Measurements from ENCODE around the gene ITGB2.

- TF ChIP-seq, protein P1, sequence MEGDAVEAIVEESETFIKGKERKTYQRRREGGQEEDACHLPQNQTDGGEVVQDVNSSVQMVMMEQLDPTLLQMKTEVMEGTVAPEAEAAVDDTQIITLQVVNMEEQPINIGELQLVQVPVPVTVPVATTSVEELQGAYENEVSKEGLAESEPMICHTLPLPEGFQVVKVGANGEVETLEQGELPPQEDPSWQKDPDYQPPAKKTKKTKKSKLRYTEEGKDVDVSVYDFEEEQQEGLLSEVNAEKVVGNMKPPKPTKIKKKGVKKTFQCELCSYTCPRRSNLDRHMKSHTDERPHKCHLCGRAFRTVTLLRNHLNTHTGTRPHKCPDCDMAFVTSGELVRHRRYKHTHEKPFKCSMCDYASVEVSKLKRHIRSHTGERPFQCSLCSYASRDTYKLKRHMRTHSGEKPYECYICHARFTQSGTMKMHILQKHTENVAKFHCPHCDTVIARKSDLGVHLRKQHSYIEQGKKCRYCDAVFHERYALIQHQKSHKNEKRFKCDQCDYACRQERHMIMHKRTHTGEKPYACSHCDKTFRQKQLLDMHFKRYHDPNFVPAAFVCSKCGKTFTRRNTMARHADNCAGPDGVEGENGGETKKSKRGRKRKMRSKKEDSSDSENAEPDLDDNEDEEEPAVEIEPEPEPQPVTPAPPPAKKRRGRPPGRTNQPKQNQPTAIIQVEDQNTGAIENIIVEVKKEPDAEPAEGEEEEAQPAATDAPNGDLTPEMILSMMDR (IDR thresholded peaks at IDR 0.05; ENCODE audit: low read depth, low read length) = no peak
- TF ChIP-seq POLR2A (IDR thresholded peaks at IDR 0.05; ENCODE audit: extremely low read depth, insufficient read length) = no peak
Measured at GRCh38 chr21:44934797-44935532, 14.3 kb upstream of the ITGB2 start.

Measured in NB4 (cell line).